ENCODE measurements around the gene FAAH. TPM values are rescaled to one million over a fixed set of nuclear protein-coding genes. Genes with fewer than 3 reads are reported as not detected.

FAAH gene
- total RNA-seq, 1 experiment from 2014 or later = 25.9 TPM

DNA sequence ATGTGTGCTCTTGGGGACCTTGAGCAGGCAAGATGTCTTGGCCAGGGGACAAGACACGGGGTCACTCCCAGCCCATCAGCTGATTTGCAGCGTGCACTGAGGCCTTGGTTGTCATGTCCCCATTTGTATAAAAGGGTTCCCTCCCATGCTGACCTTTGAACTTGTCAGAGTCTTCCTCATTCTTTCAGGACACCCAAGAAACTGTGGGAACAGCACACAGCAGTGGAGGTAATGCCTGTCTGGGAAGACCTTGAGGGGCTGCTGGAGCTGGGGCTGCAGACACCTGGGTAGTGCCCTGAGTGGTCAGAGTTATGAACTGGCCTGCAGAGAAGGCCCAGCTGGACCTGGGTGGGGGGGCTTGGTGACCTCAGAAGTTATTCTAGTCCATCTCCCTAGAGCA, 46.4 kb downstream of the FAAH start:
- no peak for DNase-seq (ENCODE audit: low read depth, low spot score)
- peaks cover 7% of the 10 kb centered on the region; the same call in 1 of the 2 replicates for H3K4me1 ChIP-seq (ENCODE audit: control insufficient read depth, insufficient read depth, low read length)
- H3K27ac ChIP-seq (ENCODE audit: low read length) = no peak overlapping the region
- no peaks in the 10 kb centered on the region for H3K9me3 ChIP-seq (ENCODE audit: control insufficient read depth, insufficient read depth, low read depth, low read length)
- no TSS peak for BruUV-seq (replicated peaks)
- H3K36me3 ChIP-seq (ENCODE audit: control insufficient read depth, insufficient read depth, low read length) = no peaks in the 10 kb centered on the region
- ChIA-PET CTCF (no interaction called here), POLR2A (no interaction called here)
- TF ChIP-seq, protein P1, sequence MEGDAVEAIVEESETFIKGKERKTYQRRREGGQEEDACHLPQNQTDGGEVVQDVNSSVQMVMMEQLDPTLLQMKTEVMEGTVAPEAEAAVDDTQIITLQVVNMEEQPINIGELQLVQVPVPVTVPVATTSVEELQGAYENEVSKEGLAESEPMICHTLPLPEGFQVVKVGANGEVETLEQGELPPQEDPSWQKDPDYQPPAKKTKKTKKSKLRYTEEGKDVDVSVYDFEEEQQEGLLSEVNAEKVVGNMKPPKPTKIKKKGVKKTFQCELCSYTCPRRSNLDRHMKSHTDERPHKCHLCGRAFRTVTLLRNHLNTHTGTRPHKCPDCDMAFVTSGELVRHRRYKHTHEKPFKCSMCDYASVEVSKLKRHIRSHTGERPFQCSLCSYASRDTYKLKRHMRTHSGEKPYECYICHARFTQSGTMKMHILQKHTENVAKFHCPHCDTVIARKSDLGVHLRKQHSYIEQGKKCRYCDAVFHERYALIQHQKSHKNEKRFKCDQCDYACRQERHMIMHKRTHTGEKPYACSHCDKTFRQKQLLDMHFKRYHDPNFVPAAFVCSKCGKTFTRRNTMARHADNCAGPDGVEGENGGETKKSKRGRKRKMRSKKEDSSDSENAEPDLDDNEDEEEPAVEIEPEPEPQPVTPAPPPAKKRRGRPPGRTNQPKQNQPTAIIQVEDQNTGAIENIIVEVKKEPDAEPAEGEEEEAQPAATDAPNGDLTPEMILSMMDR (IDR thresholded peaks at IDR 0.05) = no peak
- TF ChIP-seq, protein P2, sequence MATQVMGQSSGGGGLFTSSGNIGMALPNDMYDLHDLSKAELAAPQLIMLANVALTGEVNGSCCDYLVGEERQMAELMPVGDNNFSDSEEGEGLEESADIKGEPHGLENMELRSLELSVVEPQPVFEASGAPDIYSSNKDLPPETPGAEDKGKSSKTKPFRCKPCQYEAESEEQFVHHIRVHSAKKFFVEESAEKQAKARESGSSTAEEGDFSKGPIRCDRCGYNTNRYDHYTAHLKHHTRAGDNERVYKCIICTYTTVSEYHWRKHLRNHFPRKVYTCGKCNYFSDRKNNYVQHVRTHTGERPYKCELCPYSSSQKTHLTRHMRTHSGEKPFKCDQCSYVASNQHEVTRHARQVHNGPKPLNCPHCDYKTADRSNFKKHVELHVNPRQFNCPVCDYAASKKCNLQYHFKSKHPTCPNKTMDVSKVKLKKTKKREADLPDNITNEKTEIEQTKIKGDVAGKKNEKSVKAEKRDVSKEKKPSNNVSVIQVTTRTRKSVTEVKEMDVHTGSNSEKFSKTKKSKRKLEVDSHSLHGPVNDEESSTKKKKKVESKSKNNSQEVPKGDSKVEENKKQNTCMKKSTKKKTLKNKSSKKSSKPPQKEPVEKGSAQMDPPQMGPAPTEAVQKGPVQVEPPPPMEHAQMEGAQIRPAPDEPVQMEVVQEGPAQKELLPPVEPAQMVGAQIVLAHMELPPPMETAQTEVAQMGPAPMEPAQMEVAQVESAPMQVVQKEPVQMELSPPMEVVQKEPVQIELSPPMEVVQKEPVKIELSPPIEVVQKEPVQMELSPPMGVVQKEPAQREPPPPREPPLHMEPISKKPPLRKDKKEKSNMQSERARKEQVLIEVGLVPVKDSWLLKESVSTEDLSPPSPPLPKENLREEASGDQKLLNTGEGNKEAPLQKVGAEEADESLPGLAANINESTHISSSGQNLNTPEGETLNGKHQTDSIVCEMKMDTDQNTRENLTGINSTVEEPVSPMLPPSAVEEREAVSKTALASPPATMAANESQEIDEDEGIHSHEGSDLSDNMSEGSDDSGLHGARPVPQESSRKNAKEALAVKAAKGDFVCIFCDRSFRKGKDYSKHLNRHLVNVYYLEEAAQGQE (IDR thresholded peaks at IDR 0.05; ENCODE audit: insufficient read depth in 1 of 2, low read depth in 2 of 2, low read length in 1 of 2) = no peak
- TF ChIP-seq POLR2AphosphoS5 (IDR thresholded peaks at IDR 0.05; ENCODE audit: low read depth, low read length) (no peak), SIN3A (IDR thresholded peaks at IDR 0.05; ENCODE audit: borderline replicate concordance, insufficient read depth, low read depth, low read length) (no peak), TCF7L2 (IDR thresholded peaks at IDR 0.05; ENCODE audit: low read depth, low read length) (no peak)
- intact Hi-C loops (cut with micrococcal nuclease; ENCODE audit: unreplicated experiment) = no loop called here
- in situ Hi-C loops (cut with HindIII; ENCODE audit: low pct_unique_long_range_greater_than_20kb, low sequenced_read_pairs) = no loop called here
- 0 out of 2 replicates have a peak, but pooled peaks cover 2% of the 10 kb centered on the region for H3K27me3 ChIP-seq (ENCODE audit: control insufficient read depth, insufficient read depth, low read length)
- no peak for ATAC-seq
- H3K4me3 ChIP-seq (ENCODE audit: low read depth in 2 of 2, low read length in 2 of 2) = no peak overlapping the region

DNA sequence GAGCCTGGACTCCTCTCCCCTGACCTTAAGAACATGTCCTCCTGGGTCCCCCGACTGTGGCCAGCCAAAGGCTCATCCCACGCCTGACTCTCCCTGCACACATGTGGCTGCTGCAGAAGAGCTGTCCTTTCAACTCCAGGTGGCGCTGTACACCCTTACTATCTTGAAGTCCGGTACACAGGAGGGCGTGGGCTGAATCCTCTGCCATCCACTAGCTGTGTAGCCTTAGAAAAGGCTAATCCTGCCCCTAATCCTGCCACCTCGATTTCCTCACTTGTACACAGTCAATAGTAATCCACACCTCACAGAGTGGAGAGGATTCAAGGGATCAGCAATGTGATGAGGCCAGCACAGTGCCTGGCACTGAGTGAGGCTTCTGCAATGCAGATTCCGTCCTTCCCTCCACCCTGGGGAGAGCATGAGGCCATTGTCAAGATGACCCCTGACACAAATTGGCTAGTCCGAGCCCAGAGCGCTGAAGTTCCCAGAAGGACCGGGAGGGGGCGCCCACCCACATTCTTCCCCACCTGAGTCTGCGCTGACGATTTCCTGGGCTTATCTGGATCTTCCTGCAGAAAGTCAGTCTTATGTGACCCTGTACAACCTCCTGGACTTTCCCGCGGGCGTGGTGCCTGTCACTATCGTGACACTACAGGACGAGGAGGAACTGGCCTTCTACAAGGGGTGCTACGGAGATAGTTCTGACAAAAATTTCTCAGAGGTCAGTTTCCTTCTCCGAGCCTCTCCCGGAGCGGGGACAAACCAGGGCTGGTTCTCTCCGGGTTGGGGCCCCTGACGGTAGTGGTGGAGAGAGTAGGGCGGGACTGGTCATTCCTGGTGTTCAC, 48.4 kb downstream of the FAAH start:
- Histone ChIP-seq H3K36me3 (ENCODE audit: control insufficient read depth, insufficient read depth, low read length) (no peaks in the 10 kb centered on the region), H3K27ac (ENCODE audit: low read length) (no peak overlapping the region), H3K27me3 (ENCODE audit: control insufficient read depth, insufficient read depth, low read length) (no peaks in the 10 kb centered on the region), H3K4me1 (ENCODE audit: control insufficient read depth, insufficient read depth, low read length) (peaks cover 7% of the 10 kb centered on the region; the same call in 1 of the 2 replicates), H3K9me3 (ENCODE audit: control insufficient read depth, insufficient read depth, low read depth, low read length) (no peaks in the 10 kb centered on the region), H3K4me3 (ENCODE audit: low read depth in 2 of 2, low read length in 2 of 2) (peak overlapping the region; percentile 37 to 57)
- BruUV-seq (replicated peaks) = no TSS peak
- ChIA-PET CTCF (interaction anchor here (0.6 to 1.1 kb wide), 7 partner anchors 20 to 509 kb away, joined by 3 to 5 read pairs (median 3); a partner anchor contains a TSS), POLR2A (no interaction called here)
- intact Hi-C loops (cut with micrococcal nuclease; ENCODE audit: unreplicated experiment) = no loop called here
- no peak for TF ChIP-seq SIN3A (IDR thresholded peaks at IDR 0.05; ENCODE audit: borderline replicate concordance, insufficient read depth, low read depth, low read length)
- TF ChIP-seq, protein P1 (IDR thresholded peaks at IDR 0.05) = peak; percentile 98
- DNase-seq (ENCODE audit: low read depth, low spot score) (peak; percentile 55), ATAC-seq (peak; percentile 87)
- in situ Hi-C loops (cut with HindIII; ENCODE audit: low pct_unique_long_range_greater_than_20kb, low sequenced_read_pairs) = no loop called here

Data from Panc1 (cell line).